Liver (tissue), 3 donors: Measurements from ENCODE around the gene ZEB1.
"Not testable (repeated sequence)": the region's sequence is repeated elsewhere in the genome, so short reads cannot be mapped to it uniquely, and the experiment has no call there.

Experiments used
- FOXA1 ChIP-seq: IDR thresholded peaks from 2 replicates; pipeline ENCODE4 v1.6.1; 2016; ENCODE audit warnings: antibody characterized with exemption
- HNF4G ChIP-seq: IDR thresholded peaks from 2 replicates; pipeline ENCODE4 v1.6.1; 2016; ENCODE audit warnings: antibody characterized with exemption
- RAD21 ChIP-seq, 2 donors: IDR thresholded peaks; 2 replicates each; pipeline ENCODE4 v1.6.1; 2016; ENCODE audit warnings: antibody characterized with exemption in 2 of 2, mild to moderate bottlenecking in 2 of 2
- TF ChIP-seq, protein P1 (sequence below): IDR thresholded peaks from 2 replicates; pipeline ENCODE4 v1.6.1; 2016; ENCODE audit warnings: antibody characterized with exemption
- TF ChIP-seq, protein P2 (sequence below): fragments of 150-350 bp; IDR thresholded peaks from 2 replicates; pipeline ENCODE4 v1.5.1; 2017; ENCODE audit warnings: improper control_type of control experiment, low read depth, low read length; ENCODE audit not compliant: missing input control
- donor health status: healthy.
- donor health status: healthy.

DNA sequence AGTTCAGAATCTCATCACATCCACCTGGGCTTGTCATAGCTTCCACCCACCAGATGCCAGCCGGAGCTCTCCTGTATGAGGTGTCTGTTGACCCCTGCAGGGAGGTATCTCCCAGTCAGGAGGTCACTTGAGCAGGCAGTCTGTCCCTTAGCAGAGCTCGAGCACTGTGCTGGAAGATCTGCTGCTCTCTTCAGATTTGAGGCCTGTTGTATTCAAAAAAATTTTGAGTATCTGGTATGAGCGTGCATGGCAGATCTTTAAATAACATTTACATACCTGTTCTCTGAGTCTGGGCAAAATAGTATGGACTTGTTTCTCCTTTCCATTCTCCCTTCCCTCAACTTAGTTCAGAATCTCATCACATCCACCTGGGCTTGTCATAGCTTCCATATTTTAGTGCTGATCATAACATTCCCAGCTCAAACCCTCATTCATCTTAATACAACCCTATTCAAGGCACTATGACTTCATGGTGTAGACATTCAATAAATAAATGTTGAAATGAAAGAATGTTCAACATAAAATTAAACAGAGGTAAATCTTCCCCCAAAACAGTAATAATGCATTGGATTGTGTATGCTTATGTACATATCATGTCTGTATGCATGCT lies 249.3 kb downstream of the ZEB1 start:
- TF ChIP-seq RAD21 (IDR thresholded peaks at IDR 0.05); HNF4G; FOXA1: not testable (repeated sequence)
- TF ChIP-seq, protein P1, sequence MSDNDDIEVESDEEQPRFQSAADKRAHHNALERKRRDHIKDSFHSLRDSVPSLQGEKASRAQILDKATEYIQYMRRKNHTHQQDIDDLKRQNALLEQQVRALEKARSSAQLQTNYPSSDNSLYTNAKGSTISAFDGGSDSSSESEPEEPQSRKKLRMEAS, result not testable (repeated sequence)
- TF ChIP-seq, protein P2, sequence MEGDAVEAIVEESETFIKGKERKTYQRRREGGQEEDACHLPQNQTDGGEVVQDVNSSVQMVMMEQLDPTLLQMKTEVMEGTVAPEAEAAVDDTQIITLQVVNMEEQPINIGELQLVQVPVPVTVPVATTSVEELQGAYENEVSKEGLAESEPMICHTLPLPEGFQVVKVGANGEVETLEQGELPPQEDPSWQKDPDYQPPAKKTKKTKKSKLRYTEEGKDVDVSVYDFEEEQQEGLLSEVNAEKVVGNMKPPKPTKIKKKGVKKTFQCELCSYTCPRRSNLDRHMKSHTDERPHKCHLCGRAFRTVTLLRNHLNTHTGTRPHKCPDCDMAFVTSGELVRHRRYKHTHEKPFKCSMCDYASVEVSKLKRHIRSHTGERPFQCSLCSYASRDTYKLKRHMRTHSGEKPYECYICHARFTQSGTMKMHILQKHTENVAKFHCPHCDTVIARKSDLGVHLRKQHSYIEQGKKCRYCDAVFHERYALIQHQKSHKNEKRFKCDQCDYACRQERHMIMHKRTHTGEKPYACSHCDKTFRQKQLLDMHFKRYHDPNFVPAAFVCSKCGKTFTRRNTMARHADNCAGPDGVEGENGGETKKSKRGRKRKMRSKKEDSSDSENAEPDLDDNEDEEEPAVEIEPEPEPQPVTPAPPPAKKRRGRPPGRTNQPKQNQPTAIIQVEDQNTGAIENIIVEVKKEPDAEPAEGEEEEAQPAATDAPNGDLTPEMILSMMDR, result not testable (repeated sequence)
